ENCODE results near the gene NR6A1.

DNA sequence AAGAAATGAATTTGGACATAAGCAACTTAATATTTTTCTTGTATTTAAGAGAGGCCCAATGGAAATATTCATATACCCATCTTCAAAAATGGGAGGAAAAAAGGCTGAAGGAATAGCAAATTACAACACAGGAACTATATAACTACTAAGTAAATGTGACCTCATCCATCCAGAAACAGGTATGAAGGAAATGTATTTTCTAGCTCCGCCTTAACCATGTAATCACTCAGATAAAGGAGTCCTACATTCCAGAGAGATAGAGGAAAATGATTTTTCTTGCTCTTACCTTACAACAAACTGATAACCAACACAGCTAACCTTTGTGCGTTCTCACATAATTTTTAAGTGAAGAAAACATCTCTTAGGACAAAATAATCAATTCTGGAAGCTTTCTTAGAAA, 96.5 kb downstream of the NR6A1 start:
- TF ChIP-seq POLR2A (IDR thresholded peaks at IDR 0.05; ENCODE audit: low read depth) (no peak), POLR2AphosphoS5 (IDR thresholded peaks at IDR 0.05) (no peak)
- TF ChIP-seq, protein P1, sequence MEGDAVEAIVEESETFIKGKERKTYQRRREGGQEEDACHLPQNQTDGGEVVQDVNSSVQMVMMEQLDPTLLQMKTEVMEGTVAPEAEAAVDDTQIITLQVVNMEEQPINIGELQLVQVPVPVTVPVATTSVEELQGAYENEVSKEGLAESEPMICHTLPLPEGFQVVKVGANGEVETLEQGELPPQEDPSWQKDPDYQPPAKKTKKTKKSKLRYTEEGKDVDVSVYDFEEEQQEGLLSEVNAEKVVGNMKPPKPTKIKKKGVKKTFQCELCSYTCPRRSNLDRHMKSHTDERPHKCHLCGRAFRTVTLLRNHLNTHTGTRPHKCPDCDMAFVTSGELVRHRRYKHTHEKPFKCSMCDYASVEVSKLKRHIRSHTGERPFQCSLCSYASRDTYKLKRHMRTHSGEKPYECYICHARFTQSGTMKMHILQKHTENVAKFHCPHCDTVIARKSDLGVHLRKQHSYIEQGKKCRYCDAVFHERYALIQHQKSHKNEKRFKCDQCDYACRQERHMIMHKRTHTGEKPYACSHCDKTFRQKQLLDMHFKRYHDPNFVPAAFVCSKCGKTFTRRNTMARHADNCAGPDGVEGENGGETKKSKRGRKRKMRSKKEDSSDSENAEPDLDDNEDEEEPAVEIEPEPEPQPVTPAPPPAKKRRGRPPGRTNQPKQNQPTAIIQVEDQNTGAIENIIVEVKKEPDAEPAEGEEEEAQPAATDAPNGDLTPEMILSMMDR (IDR thresholded peaks at IDR 0.05) = no peak

Data from esophagus muscularis mucosa (tissue), 3 donors.